H1 (cell line): ENCODE results near the gene PMEPA1.

Experiments
- POLR2A ChIP-seq, 2 experiments: IDR thresholded peaks; 1 replicate in 1 of 2; 2 replicates in 1 of 2; pipeline ENCODE4 v1.6.1; 2011; ENCODE audit warnings: low read depth in 2 of 2, low read length in 2 of 2, mild to moderate bottlenecking in 2 of 2; ENCODE audit errors: control extremely low read depth in 1 of 2
- TF ChIP-seq, protein P1 (sequence below), 3 experiments: IDR thresholded peaks; 1 replicate in 2 of 3; 2 replicates in 1 of 3; pipeline versions ENCODE4 v1.5.1 to v1.6.1; 2011; ENCODE audit warnings: low read length in 3 of 3, mild to moderate bottlenecking in 3 of 3, inconsistent platforms in 2 of 3, low read depth in 1 of 3, moderate library complexity in 1 of 3; ENCODE audit not compliant: insufficient read depth in 1 of 3; ENCODE audit errors: control extremely low read depth in 1 of 3

DNA sequence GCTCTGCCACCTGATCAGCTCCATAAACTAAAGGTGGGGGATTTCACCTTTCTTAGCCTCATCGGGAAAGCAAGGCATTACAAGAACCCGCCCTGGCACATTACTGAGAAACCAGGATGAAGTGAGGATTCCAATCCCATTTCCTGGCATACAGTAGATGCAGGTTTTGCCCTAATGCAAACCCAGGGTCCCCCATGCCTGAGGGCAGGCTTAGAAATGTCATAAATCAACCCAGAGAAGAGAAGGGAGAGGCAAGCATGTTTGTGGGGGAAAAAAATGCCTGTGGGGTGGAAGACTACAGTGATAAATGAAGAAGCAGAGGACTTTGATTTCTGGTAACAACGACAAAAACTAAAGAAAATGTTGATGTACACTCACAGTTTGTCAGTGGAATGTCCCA is 18.0 kb upstream of the PMEPA1 start:
- TF ChIP-seq, protein P1, sequence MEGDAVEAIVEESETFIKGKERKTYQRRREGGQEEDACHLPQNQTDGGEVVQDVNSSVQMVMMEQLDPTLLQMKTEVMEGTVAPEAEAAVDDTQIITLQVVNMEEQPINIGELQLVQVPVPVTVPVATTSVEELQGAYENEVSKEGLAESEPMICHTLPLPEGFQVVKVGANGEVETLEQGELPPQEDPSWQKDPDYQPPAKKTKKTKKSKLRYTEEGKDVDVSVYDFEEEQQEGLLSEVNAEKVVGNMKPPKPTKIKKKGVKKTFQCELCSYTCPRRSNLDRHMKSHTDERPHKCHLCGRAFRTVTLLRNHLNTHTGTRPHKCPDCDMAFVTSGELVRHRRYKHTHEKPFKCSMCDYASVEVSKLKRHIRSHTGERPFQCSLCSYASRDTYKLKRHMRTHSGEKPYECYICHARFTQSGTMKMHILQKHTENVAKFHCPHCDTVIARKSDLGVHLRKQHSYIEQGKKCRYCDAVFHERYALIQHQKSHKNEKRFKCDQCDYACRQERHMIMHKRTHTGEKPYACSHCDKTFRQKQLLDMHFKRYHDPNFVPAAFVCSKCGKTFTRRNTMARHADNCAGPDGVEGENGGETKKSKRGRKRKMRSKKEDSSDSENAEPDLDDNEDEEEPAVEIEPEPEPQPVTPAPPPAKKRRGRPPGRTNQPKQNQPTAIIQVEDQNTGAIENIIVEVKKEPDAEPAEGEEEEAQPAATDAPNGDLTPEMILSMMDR (IDR thresholded peaks at IDR 0.05; ENCODE audit: control extremely low read depth in 1 of 3, insufficient read depth in 1 of 3, low read depth in 1 of 3, low read length in 3 of 3) = no peak
- no peak for TF ChIP-seq POLR2A (IDR thresholded peaks at IDR 0.05; ENCODE audit: control extremely low read depth in 1 of 2, low read depth in 2 of 2, low read length in 2 of 2)
